CD4-positive, alpha-beta T cell (primary cell): Measurements from ENCODE around the gene LRRC3B. TPM values are rescaled to one million over a fixed set of nuclear protein-coding genes. Genes with fewer than 3 reads are reported as not detected.

Source experiments
- ATAC-seq: fragments of 200-7000 bp; cut with Tn5 transposase; one replicate; pipeline ENCODE4 v1.10.0; 2022; ENCODE audit warnings: mild to moderate bottlenecking; ENCODE audit not compliant: poor library complexity
- CTCF ChIA-PET: fragments of 350-600 bp; sonication (Branson Sonifier 250); formaldehyde crosslinking; loops from one replicate; lab custom pipeline; 2021; ENCODE audit warnings: antibody characterized with exemption, inconsistent platforms; lab: Charles Lee
- POLR2A ChIA-PET: fragments of 350-600 bp; sonication (Branson Sonifier 250); formaldehyde crosslinking; loops from one replicate; lab custom pipeline; 2021; ENCODE audit warnings: antibody characterized with exemption, inconsistent platforms; lab: Charles Lee
- DNase-seq, 14 experiments: peaks; one replicate each; pipeline ENCODE4 v3.0.0-alpha.2; 2013 to 2020; ENCODE audit warnings: mixed read lengths in 2 of 14
- H3K27ac ChIP-seq, 2 donors: one replicate each; pipeline versions ENCODE4 v1.5.1 to v1.7.0; 2013; ENCODE audit warnings: low read length in 2 of 2, low read depth in 1 of 2, mild to moderate bottlenecking in 1 of 2
- H3K27me3 ChIP-seq, 2 experiments: 1 replicate in 1 of 2; 2 replicates in 1 of 2; pipeline versions ENCODE4 v1.6.1 to v1.7.0; 2013; ENCODE audit warnings: low read length in 2 of 2, control low read depth in 1 of 2, mild to moderate bottlenecking in 1 of 2, moderate library complexity in 1 of 2; ENCODE audit not compliant: insufficient read depth in 2 of 2, control insufficient read depth in 1 of 2
- H3K36me3 ChIP-seq: one replicate; pipeline ENCODE4 v1.6.1; 2013; ENCODE audit warnings: low read length, control low read depth; ENCODE audit not compliant: insufficient read depth
- H3K4me1 ChIP-seq: one replicate; pipeline ENCODE4 v1.6.1; 2013; ENCODE audit warnings: low read length, control low read depth; ENCODE audit not compliant: insufficient read depth
- H3K4me3 ChIP-seq: one replicate; pipeline ENCODE4 v1.5.1; 2013; ENCODE audit warnings: mild to moderate bottlenecking, low read length, moderate library complexity
- H3K9me3 ChIP-seq, 2 experiments: 1 replicate in 1 of 2; 2 replicates in 1 of 2; pipeline versions ENCODE4 v1.6.1 to v1.7.0; 2013; ENCODE audit warnings: low read length in 2 of 2, mild to moderate bottlenecking in 2 of 2, control low read depth in 1 of 2, moderate library complexity in 1 of 2; ENCODE audit not compliant: control insufficient read depth in 1 of 2, insufficient read depth in 1 of 2
- H3K27ac Mint-ChIP-seq: one replicate; pipeline ENCODE4 v1.8.0; 2020; ENCODE audit warnings: mixed read lengths
- H3K27me3 Mint-ChIP-seq: one replicate; pipeline ENCODE4 v1.8.0; 2021; ENCODE audit warnings: mixed read lengths
- H3K36me3 Mint-ChIP-seq: one replicate; pipeline ENCODE4 v1.8.0; 2021; ENCODE audit warnings: low read depth, mixed read lengths
- H3K4me1 Mint-ChIP-seq: one replicate; pipeline ENCODE4 v1.8.0; 2021; ENCODE audit warnings: low read depth, mixed read lengths
- H3K4me3 Mint-ChIP-seq: one replicate; pipeline ENCODE4 v1.8.0; 2020; ENCODE audit warnings: mild to moderate bottlenecking, mixed read lengths
- H3K9me3 Mint-ChIP-seq: one replicate; pipeline ENCODE4 v1.8.0; 2020; ENCODE audit warnings: mixed read lengths
- CTCF ChIP-seq: fragments of 200-600 bp; IDR thresholded peaks from one replicate; pipeline ENCODE4 v1.8.0; 2022; ENCODE audit warnings: antibody characterized with exemption, mild to moderate bottlenecking
- intact Hi-C, 2 experiments: fragments of 100-400 bp; cut with DNase I in 1 of 2; cut with micrococcal nuclease in 1 of 2; formaldehyde crosslinking; loops; one replicate each; pipeline versions ENCODE4 v1.15.1 to v1.9.0; 2023 to 2025; cut with DNase I, micrococcal nuclease
- total RNA-seq, 174 experiments: library from RNA in 2 of 174; stranded (reverse) in 2 of 174; gene quantifications; one replicate each; pipeline ENCODE4 v1.2.3 and lab custom pipeline; 2021 to 2026

Gene LRRC3B
- total RNA-seq, 2 experiments from 2014 or later, result not detected

GRCh38 chr3:26757978-26758377 lies 135.4 kb downstream of the LRRC3B start:
- peaks cover 11% of the 10 kb centered on the region for H3K9me3 Mint-ChIP-seq
- Histone ChIP-seq H3K9me3 (peaks cover 0 to 4% of the 10 kb centered on the region in 2 experiments), H3K36me3 (no peaks in the 10 kb centered on the region), H3K4me3 (no peak overlapping the region), H3K27ac (no peak overlapping the region), H3K4me1 (no peaks in the 10 kb centered on the region), H3K27me3 (no peaks in the 10 kb centered on the region)
- no peak overlapping the region for H3K27ac Mint-ChIP-seq
- H3K4me3 Mint-ChIP-seq, result no peak overlapping the region
- ChIA-PET CTCF (no interaction called here), POLR2A (no interaction called here)
- H3K27me3 Mint-ChIP-seq, result no peaks in the 10 kb centered on the region
- intact Hi-C loops, result no loop called here
- DNase-seq (no peak), ATAC-seq (no peak)
- no peaks in the 10 kb centered on the region for H3K4me1 Mint-ChIP-seq
- no peaks in the 10 kb centered on the region for H3K36me3 Mint-ChIP-seq
- TF ChIP-seq CTCF, result no peak
